ENCODE results near the gene DNHD1.

- no peak for TF ChIP-seq POLR2A (IDR thresholded peaks at IDR 0.05)
- TF ChIP-seq CTCF (IDR thresholded peaks at IDR 0.05): no peak
Observed at GRCh38 chr11:6481924-6482275, 15.2 kb upstream of the DNHD1 start.
